HEK293T (cell line): ENCODE results near the gene CATSPER4.
A peak's percentile ranks its signal among the peaks of the same experiment; 100 is the strongest.

Source experiments
- CTCF ChIA-PET: fragments of 350-600 bp; formaldehyde crosslinking; extraction: SDS; loops from one replicate; lab custom pipeline; 2021; ENCODE audit warnings: antibody characterized with exemption, inconsistent platforms; lab: Yijun Ruan, JAX
- POLR2A ChIA-PET: fragments of 350-600 bp; formaldehyde crosslinking; extraction: SDS; loops from one replicate; lab custom pipeline; 2020; ENCODE audit warnings: antibody characterized with exemption, inconsistent platforms; lab: Yijun Ruan, JAX
- DNase-seq: peaks from one replicate; pipeline ENCODE4 v3.0.0; 2012; ENCODE audit warnings: mixed read lengths; ENCODE audit errors: extremely low spot score
- ARNT ChIP-seq: fragments of 450-650 bp; IDR thresholded peaks from 2 replicates; pipeline ENCODE4 v1.6.1; 2017; ENCODE audit warnings: mild to moderate bottlenecking
- BHLHE40 ChIP-seq: fragments of 450-650 bp; IDR thresholded peaks from 2 replicates; pipeline ENCODE4 v1.6.1; 2016; ENCODE audit warnings: mild to moderate bottlenecking, moderate library complexity, borderline replicate concordance
- CTBP1 ChIP-seq: fragments of 450-650 bp; IDR thresholded peaks from 2 replicates; pipeline ENCODE4 v1.6.1; 2016; ENCODE audit warnings: borderline replicate concordance
- ELF4 ChIP-seq: fragments of 450-650 bp; IDR thresholded peaks from 2 replicates; pipeline ENCODE4 v1.6.1; 2017; ENCODE audit warnings: antibody characterized with exemption
- FOXA1 ChIP-seq: fragments of 450-650 bp; IDR thresholded peaks from 2 replicates; pipeline ENCODE4 v1.6.1; 2016; ENCODE audit warnings: mild to moderate bottlenecking
- FOXK2 ChIP-seq: fragments of 450-650 bp; IDR thresholded peaks from 2 replicates; pipeline ENCODE4 v1.6.1; 2016; ENCODE audit warnings: mild to moderate bottlenecking
- FOXM1 ChIP-seq: fragments of 450-650 bp; IDR thresholded peaks from 2 replicates; pipeline ENCODE4 v1.6.1; 2017; ENCODE audit warnings: mild to moderate bottlenecking, borderline replicate concordance
- HDGF ChIP-seq: fragments of 450-650 bp; IDR thresholded peaks from 2 replicates; pipeline ENCODE4 v1.6.1; 2017; ENCODE audit warnings: antibody characterized with exemption, borderline replicate concordance
- L3MBTL2 ChIP-seq: fragments of 450-650 bp; conservative IDR thresholded peaks from 2 replicates; pipeline ENCODE4 v1.6.1; 2016; ENCODE audit warnings: mild to moderate bottlenecking
- LEF1 ChIP-seq: fragments of 450-650 bp; IDR thresholded peaks from 2 replicates; pipeline ENCODE4 v1.6.1; 2017; ENCODE audit warnings: mild to moderate bottlenecking, borderline replicate concordance
- NFRKB ChIP-seq: fragments of 450-650 bp; IDR thresholded peaks from 2 replicates; pipeline ENCODE4 v1.6.1; 2016; ENCODE audit warnings: mild to moderate bottlenecking, moderate library complexity
- SP1 ChIP-seq: fragments of 450-650 bp; IDR thresholded peaks from 2 replicates; pipeline ENCODE4 v1.6.1; 2017
- SUZ12 ChIP-seq: fragments of 450-650 bp; IDR thresholded peaks from 2 replicates; pipeline ENCODE4 v1.6.1; 2016; ENCODE audit warnings: mild to moderate bottlenecking
- TARDBP ChIP-seq: fragments of 450-650 bp; IDR thresholded peaks from 2 replicates; pipeline ENCODE4 v1.6.1; 2016
- ZNF384 ChIP-seq: fragments of 450-650 bp; IDR thresholded peaks from 2 replicates; pipeline ENCODE4 v1.6.1; 2016
- TF ChIP-seq, protein P1 (sequence below): fragments of 450-650 bp; IDR thresholded peaks from 2 replicates; pipeline ENCODE4 v1.6.1; 2016

The CATSPER4 gene

DNA sequence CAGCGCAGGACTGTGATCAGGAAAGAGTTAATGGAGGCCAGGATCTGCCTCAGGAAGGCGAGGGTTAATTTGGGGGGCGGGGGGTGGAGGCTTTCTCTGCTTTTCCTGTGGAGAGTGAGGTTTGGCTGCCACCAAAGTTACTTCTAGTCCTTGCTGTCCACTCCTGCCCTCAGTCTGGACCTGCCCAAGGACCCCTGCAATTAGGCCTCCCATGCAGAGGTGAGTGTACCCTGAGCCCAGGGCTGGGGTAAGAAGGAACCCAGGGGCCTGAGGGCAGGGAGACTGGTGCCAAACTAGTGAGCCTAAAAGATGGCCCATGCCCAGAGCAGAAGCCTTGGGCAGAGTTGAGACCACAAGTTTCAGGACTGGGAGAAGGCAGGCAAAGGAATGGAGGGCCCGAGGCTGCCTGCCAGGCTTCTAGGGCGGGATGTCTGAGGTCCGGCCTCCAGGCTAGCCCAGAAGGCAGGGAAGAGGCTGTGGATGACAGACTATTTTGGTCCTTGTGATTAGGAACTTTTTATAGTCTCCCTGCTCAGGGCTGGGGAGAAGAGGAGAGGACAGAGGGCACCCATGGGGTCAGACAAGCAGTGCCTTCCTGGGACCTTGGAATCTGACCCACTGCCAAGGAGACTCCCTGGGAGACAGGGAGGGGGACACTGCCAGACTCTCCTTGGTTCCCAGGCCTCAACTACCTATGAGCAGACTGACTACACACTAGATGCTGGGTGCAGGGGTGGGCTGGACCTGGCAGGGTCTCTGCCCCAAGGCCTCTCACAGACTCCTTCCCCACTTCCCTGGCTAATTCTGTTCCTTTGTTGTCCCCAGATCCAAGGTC, 31.3 kb upstream of the CATSPER4 start, which contains the start of gene FAM110D:
Gene FAM110D (plus strand): TSS at position 172 of the 835 bp plus-strand sequence. CDS start 2,213 bp downstream, outside the sequence.
- no peak for TF ChIP-seq ELF4
- TF ChIP-seq FOXM1 = no peak
- no peak for TF ChIP-seq BHLHE40
- no peak for TF ChIP-seq NFRKB
- TF ChIP-seq HDGF = no peak
- TF ChIP-seq FOXK2 = no peak
- no peak for TF ChIP-seq ARNT
- TF ChIP-seq SUZ12 = no peak
- no peak for TF ChIP-seq ZNF384
- no peak for TF ChIP-seq FOXA1
- TF ChIP-seq LEF1 = no peak
- TF ChIP-seq L3MBTL2 = no peak
- POLR2A ChIA-PET = interaction anchor here (1.1 kb wide), 1 partner anchor 10 kb away, joined by 4 read pairs; the partner anchor contains the start of gene ZNF593
- CTCF ChIA-PET = interaction anchor here (1.0 to 2.2 kb wide), 2 partner anchors 14 to 75 kb away, joined by 3 to 4 read pairs; partner anchors contain the start of gene CEP85
- DNase-seq = no peak

DNA sequence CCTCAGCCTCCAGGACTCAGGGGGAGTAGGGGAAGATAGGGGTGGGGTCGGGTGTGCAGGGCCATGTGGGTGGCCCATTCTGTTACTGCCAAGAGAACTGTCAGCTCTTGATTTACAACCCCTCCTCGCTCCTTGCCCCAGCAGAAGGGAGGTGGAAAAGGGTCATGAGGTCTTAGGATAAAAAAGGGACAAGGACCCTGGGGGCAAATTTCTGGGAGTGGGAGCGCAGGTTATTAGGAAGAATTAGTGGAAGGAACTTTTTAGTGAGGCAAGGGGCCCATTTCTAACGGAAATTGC, 30.7 kb upstream of the CATSPER4 start:
- ChIA-PET CTCF (interaction anchor here (2.2 kb wide), 1 partner anchor 15 kb away, joined by 4 read pairs; no protein-coding TSS in a partner anchor), POLR2A (no interaction called here)
- TF ChIP-seq L3MBTL2 (no peak), HDGF (no peak), ARNT (no peak)
- TF ChIP-seq, protein P1, sequence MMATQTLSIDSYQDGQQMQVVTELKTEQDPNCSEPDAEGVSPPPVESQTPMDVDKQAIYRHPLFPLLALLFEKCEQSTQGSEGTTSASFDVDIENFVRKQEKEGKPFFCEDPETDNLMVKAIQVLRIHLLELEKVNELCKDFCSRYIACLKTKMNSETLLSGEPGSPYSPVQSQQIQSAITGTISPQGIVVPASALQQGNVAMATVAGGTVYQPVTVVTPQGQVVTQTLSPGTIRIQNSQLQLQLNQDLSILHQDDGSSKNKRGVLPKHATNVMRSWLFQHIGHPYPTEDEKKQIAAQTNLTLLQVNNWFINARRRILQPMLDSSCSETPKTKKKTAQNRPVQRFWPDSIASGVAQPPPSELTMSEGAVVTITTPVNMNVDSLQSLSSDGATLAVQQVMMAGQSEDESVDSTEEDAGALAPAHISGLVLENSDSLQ = peak; percentile 80
- DNase-seq = no peak

DNA sequence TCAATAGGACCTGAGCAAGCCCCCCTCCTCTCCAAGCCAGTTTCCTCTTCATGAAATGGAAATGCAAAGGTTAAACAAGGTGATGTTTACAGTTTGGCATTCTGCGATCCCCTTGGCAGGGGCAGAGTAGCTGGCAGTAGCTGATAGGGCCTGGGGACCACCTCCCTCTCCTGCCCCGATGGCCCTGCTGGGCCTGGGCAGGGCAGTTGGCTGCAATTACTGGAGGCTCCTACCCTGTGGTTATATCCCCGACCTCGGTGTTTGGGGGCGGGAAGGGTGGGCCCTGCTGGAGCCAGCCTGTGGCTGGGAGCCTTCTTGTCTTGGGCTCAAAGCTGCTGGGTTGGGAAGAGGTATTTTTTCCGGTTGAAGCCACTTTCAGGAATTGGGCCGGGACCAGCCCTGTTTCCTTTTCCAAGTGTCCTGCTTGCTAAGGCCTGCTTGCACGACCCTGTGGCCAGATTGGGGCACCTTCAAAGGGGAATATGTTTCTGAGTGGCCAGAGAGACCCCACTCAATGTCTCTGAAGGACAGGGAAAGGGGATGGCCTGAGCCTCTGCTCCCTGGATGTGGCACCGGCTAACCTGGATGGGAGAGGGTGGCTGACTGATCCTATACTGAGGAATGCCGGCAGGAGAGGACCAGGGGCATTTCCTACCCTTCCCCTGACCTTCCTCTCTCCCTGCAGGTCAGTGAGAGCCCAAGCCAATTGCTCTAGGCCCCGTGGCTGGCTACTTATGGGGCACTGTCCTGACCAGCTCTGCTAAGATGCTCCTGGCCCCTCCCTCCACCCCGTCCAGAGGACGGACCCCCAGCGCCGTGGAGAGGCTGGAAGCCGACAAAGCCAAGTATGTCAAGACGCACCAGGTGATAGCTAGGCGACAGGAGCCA, 29.6 kb upstream of the CATSPER4 start:
- ChIA-PET POLR2A (no interaction called here), CTCF (interaction anchor here (0.6 kb wide), 1 partner anchor 74 kb away, joined by 4 read pairs; no protein-coding TSS in a partner anchor)
- DNase-seq = no peak
- TF ChIP-seq, protein P1 = no peak
- TF ChIP-seq BHLHE40 (no peak), L3MBTL2 (no peak), FOXM1 (no peak), NFRKB (no peak), TARDBP (no peak)

DNA sequence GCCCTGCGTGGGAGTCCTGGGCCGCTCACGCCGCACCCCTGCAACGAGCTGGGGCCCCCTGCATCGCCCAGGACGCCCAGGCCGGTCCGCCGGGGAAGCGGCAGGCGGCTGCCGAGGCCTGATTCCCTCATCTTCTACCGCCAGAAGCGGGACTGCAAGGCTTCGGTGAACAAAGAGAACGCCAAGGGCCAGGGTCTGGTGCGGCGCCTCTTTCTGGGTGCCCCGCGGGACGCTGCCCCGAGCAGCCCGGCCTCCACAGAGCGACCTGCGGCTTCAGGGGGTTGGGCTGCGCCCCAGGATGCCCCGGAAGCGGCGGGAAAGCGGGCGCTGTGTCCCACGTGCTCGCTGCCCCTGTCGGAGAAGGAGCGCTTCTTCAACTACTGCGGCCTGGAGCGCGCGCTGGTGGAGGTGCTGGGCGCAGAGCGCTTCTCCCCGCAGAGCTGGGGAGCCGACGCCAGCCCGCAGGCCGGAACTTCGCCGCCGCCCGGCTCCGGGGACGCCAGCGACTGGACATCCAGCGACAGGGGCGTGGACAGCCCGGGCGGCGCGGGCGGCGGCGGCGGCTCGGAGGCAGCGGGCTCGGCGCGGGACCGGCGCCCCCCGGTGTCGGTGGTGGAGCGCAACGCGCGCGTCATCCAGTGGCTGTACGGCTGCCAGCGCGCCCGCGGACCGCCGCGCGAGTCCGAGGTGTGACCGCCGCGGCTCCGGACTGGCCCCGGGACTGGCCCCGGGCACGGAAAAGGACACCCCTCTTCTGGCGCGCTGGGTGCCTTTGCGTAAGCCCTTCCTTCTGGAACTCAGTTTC, 28.8 kb upstream of the CATSPER4 start:
- POLR2A ChIA-PET = no interaction called here
- DNase-seq = peak; percentile 61
- CTCF ChIA-PET = no interaction called here
- TF ChIP-seq HDGF (0 out of 2 replicates have a peak, but pooled peaks have one; percentile 41), SP1 (no peak), L3MBTL2 (peak; percentile 95)

DNA sequence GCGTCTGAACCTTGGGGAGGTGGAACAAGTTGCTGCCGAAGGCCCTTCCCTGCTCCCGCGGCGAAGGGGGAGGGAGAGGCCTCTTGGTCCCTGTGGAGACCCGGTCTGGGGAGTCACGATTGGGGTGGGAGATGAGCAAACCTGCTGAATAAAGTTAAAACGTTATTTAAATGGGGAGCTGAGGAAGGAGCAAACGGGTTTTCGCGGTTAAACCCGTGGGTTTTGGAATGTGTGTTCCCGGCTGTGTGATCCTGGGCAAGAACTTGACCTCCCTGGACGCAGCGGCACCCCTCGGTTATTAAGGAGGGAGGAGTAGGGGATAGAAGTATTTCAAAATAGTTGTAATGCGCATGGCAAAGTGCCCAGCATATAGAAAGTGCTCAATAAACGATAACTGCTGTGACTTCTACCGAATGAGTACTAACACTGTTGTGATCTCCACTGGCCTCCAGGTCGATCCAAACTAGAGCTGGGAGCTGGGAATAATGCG, 28.1 kb upstream of the CATSPER4 start:
- POLR2A ChIA-PET = no interaction called here
- CTCF ChIA-PET = no interaction called here
- TF ChIP-seq BHLHE40 (no peak), ARNT (no peak), NFRKB (no peak), FOXM1 (no peak)
- no peak for DNase-seq

DNA sequence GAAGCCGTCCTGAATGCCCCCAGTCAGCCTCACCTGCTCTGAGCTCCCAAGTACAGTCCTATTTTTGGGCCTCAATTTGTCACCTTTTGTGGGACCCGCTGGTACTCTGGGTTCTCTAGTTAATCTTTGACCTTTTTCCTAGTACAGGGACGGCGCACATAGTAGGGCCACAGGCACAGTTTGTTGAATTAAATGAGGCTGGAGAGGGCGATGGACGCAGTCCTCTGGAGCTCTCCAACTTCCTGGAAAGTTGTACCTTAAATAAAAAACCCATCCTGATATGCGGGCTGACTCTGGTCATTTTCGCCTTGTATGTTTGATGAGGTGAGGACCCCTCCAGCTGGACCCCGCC, 26.7 kb upstream of the CATSPER4 start:
- no peak for DNase-seq
- ChIA-PET POLR2A (no interaction called here), CTCF (no interaction called here)
- no peak for TF ChIP-seq ZNF384
- no peak for TF ChIP-seq L3MBTL2
- TF ChIP-seq FOXA1 = no peak
- TF ChIP-seq, protein P1 = no peak
- no peak for TF ChIP-seq CTBP1
- TF ChIP-seq SP1 = no peak
- no peak for TF ChIP-seq FOXM1
- no peak for TF ChIP-seq HDGF
